ENCODE results near the gene KRT222.

Gene KRT222

DNA sequence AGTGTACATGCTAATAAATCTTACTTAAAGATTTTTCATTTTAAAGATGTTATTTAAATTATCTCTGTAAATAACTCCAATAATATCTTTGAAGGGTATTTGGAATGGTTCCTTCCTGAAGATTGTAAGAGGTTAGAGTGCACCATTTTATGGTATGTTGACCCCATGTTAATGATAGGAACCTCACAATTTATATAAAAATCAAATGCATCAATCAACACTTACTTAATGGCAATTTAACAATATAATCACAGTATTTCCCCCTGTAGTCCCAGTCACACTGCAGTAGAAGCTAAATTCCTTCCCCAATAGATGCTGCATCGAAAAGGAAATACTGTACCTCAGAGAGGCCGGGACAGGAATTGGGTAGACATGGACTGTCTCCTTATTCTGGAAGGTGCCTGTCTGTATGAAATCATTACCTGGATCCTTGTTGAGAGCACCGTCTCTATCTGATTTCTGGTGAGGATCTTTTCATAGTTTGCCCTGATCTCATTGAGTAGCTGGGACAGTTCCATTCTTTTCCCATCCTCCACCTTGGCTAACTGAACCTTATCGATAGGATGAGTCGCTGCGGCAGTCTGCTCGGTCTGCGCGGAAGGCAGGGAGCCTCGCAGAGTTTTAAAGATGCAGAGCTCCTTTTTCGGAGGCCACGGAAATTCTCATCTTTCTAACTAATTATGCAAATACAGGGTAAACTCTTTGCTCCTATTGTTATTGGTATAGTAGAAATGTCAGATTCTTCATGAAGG is at the start of gene KRT222:
TSS of gene KRT222 (minus strand) at position 596 of the 752 bp plus-strand sequence. CDS start at position 518, 78 bp downstream.
- DNase-seq (ENCODE audit: low spot score) = no peak

DNA sequence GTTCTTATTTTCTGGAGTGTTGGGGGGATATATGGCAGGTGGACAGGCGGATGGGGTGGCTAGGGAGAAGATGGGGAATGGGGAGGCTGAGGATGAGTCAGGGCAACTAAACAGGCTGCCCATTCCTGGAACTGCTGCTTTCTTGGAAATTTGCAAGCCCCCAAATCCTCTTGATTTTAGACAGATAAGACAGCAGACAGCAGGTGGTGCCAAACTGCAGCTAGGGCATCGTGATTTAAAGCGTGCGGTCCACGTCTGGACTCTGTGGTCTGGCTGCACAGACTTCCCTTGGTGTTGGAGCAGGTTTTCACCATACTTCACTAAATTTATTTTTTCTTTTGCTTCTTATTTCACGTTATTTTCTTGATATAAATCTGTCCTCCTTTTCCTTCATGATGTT is 49.5 kb upstream of the KRT222 start:
- DNase-seq (ENCODE audit: low spot score) = no peak

DNA sequence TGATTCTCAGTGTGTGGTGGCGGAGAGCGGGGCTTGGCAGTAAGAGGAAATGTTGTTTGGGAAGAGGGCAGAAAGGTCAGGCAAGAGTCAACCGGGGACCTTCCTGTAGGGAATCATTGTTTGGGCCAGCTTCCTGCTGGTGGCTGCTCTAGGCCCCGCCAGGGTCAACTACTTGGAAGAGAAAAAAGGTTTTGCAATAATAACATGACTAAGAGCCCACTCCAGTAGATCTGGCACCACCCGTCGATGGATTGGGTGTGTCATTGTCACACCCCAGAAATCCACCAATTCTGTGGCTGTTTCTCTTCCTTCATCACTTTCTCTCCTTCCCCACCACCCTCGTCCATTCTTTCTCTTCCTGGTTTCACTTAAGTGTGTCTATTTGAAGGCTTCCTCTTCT is 42.8 kb upstream of the KRT222 start:
- DNase-seq (ENCODE audit: low spot score) = no peak

DNA sequence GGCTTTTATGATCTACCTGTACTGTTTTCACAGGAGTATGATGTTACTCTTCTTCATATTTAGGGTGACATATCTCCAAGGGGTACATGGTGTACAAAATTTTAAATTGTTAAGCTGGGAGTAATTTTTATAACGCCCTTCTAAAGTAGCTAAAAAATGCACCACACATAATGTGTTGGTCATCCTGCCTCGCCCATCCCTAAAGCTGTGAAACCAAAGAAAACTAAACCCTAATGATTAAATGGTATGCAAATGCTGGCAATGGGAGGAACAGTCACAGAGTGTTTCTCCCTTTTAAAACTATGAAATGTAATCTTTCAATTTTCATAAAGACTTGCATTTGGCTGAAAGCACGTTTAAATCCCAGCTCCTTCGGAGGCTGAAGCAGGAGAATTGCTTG is 40.6 kb upstream of the KRT222 start:
- DNase-seq (ENCODE audit: low spot score) = no peak

DNA sequence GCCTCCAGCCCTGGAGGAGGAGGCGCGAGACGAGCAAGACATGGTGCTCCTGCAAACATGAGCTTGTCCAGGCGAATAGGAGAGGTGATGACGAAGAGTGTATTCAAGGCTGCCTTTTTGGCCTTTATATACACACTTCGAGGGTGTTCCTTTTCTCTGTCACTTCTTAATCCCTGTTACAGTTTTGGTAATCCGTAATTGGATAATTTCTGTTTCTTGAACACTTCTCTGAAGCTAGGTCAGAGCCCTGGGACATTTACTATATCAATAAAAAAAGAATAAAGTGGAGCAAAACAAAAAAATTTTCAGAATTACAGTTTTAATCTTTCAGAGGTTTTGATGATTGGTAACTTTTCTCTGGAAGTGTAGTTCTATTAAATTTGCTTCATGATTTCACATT is 38.7 kb upstream of the KRT222 start, which contains the start of gene KRT24:
TSS of gene KRT24 (minus strand) at position 101 of the 400 bp plus-strand sequence. CDS start at position 42, 59 bp downstream.
- no peak for DNase-seq (ENCODE audit: low spot score)

DNA sequence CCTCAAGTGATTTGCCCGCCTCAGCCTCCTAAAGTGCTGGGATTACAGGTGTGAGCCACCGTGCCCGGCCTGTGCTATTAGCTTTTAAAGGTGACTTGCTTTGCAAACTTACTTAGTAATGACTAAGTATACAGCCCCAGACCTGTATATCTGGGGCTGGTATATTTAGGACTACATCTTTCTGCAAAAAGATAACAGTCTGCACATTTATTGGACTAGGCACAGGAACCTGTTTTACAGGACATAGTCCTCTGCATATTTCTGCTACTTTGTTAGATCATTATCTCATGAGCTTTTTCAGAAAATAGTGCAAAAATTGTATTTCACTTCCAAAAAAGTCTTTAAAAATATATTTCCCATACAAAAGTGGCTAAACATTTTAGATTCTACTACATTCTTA is 37.3 kb upstream of the KRT222 start:
- no peak for DNase-seq (ENCODE audit: low spot score)

DNA sequence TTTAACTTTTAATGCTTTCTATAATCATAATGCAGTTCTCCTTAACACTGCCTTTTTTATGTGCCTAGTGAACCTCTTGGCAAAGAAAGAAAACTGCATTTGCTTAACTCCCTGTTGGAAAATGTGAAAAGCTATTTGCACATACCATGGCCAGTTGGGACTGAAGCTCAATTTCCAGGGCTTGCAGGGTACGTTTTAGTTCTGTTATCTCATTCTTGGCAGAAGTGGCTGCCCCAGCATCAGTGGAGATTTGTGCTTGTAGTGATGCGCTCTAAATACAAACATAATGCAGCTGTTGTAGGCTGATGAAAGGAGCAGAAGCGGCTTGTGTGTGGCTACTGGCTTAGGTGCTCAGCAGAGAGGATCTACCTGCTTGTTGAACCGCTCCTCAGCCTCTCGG is 34.9 kb upstream of the KRT222 start:
- no peak for DNase-seq (ENCODE audit: low spot score)

DNA sequence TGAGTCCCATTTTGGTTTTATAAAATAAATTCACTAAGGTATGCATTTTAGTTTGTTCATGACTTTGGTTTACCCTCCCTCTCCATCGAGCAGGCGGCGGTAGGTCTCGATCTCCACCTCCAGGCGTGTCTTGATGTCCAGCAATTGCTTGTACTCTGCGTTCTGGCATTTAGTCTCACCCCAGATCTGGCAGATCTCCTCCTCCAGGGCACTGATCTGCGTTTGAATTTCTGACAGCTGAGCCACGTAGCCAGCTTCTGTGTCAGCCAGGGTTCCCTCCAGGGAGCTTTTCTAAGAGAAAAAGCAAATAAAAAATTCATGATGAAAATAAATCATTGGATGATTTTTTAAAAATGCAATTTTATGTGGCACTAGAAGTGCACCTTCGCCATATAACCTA is 34.4 kb upstream of the KRT222 start:
- no peak for DNase-seq (ENCODE audit: low spot score)

DNA sequence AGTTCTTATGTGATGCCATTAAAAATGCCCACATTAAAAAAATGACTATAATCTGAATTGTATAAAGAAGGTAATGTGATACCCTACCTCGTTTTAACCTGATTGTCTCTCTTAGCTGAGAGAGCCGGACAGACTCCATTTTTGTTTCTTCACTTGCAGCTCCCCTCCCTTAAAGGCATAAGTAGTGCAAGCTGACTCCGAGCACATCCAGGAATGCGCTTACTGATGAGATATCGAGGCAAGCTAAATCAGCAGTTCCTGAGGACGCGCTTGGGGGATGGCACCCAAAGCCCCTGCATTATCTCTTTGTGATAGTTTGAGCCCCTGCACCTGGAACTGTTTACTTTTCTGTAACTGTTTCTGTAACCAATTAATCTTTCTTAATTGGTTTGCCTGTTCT is 32.3 kb upstream of the KRT222 start:
- DNase-seq (ENCODE audit: low spot score) = no peak

DNA sequence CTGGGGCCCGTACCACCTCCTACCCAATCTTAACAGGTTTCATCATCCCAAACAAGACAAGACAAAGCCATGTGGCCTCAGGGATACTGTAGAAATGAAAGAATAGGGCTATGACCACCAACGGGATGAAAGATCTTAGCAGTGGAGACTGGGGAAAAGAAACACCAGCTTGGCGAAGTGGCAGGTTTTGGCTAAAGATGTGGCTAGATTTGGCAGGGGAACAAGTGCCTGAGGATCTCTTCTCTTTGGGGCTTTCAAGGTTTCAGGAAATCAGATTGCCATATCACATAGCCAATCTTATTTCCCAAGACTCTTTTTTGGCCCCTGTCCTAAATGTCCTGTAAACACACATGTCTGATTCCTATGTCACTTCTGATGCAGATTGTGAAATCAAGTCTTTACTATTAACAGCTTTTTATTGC is 31.7 kb upstream of the KRT222 start:
- DNase-seq (ENCODE audit: low spot score) = no peak

DNA sequence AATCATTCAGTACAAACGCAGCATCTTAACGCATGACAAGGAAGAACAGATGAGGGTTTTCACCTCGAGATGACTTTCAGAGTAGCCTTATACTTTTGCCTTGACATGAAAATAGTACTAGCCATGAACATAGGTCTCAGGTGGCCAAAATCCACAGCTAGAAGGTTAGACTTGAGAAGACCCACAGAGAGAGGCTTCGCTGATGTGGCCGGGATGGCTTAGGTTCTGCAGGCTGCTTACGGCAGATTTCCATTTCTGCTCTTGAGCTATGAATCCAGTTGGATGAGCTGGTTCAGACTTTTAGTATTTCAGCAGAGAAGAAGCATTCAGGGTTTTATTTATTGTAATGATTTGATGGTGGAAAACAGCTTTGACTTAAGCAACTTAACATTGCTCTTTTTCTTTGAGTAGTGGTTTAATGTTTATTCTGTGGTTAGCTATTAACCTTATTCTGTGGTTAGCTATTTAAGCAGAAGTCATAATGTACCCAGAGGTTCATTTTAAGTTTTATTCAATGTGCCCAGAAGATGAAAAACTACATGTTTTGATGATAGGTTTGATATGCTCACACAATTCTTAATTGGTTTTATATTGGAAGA is 31.0 kb upstream of the KRT222 start:
- DNase-seq (ENCODE audit: low spot score) = no peak

DNA sequence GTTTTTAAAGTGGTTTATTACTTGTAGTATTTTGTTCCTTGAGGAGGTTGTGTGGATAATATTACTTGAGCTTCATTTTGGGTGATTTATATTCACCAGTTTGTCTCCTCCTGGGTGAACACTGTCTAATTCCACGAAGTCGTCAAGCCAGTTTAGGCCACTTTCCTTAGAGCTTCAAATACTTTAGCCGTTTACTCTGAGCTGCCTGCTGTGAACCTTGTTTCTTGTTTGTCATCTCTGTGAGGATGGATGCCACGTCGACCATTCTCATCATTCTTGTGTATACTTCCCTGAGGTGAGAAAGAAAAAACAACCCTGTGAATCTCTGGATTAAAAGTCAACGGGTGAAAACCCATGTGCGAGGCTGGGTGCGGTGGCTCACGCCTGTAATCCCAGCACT is 29.6 kb upstream of the KRT222 start:
- DNase-seq (ENCODE audit: low spot score) = no peak

DNA sequence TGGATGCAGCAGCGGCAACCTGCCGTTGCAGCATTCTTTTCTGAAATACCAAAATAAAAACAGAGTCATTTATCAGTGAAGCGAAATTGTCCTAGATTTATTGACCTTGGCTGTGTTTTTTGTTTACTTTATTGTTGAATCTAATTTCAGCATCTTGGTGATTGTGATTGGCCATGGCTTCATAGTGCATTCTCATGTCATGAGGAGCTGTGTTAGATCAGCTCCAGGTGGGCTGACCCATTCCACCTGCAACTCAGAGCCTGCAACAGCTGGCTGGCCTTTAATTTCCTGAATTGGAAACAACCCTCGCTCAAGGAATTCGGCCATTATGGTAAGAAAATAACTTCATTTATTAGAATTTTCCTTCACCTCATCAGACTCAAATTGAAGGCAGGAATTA is 22.1 kb upstream of the KRT222 start:
- DNase-seq (ENCODE audit: low spot score) = no peak

DNA sequence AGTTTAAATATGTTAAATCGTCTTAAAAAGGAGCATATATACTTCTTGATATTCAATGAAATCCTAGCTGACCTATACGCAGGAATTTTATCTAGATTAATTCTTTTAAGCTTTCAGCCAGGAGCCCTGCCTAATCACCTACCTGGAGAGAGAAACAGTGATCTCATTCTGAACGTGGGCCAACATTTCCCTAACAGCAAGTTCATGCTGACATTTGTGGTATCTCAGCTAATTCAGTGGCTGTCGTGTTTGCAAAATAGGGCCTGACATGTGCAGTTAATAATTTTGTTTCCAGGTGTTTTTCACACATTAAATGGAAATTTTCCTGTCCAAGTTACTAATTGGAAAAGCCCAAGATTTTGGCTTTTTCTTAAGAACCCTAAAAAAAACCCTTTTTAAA is 21.2 kb upstream of the KRT222 start:
- no peak for DNase-seq (ENCODE audit: low spot score)

DNA sequence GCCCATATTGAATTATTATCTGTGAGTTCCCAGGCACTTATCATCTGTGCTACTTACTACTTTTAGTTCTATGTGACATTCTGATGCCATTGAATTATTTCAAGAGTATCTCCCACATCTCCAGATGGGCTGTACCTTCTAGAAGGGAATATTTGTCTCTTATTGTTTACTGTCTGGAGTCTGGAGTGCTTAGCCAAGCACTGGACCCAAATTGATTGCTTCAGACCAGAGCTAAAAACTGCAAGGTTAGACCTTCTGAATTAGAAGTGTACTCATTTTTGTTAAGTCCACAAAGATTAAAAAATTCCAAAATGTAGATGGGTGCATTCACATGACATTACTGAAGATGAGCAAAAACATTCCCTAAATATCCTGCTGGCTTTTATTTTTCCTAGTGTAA is 16.0 kb upstream of the KRT222 start:
- DNase-seq (ENCODE audit: low spot score) = no peak

DNA sequence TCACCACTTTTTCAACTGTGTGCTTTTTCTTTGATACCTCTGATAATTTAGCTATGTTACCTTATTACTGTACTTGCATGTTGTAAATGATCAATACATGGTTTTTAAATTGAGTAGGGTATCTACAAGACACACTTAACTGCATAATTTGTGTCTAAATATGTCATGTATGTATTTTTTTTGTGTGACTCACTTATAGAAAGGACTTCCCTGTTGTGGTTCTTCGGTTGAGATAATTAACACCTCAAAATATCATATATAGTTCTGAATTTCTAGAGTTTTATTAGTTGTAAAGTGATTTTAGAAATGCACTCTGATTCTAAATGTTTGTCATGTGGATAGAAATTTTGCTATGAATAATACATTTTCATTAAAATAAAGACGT is 14.5 kb upstream of the KRT222 start:
- no peak for DNase-seq (ENCODE audit: low spot score)

DNA sequence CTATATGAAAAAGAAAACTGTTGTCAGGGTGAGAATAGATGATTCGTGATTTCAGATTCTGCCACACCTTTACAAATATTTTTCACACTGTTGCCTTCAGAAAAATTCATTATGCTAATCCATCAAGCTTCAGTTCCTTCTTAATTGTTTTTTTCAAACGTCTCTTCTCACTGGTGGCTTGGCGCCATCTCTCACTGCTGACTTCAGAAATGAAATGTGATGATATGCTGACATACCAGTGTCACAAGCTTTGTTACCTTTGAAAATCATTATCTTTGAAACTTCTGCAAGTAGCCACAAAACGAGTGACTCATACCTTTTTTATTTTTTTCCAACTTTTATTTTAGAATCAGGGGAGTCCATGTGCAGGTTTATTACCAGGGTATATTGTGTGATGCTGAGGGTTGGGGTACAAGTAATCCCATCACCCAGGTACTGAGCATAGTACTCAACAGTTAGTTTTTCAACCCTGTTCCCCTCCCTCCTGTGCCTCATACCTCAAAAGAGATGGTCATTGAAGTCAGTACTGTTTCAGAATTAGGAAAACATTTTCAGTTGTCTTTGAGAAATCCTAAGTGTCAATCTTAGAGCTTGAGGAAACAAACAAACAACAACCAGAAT is 14.0 kb upstream of the KRT222 start:
- DNase-seq (ENCODE audit: low spot score) = no peak

DNA sequence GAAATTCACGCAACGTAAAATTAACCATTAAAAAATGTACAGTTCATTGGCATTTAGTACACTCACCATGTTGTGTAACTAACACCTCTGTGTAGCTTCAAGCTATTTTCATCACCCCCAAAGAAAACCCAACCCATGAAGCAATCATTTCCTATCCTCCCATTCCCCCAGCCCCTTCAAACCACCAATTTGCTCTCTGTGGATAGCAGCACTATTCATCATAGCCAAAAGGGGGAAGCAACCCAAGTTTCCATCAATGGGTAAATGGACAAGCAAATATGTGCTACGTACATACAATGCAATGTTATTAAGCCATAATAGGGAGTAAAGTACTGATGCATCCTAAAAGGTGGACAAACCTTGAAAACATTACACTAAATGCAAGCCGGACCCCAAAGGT is 10.9 kb upstream of the KRT222 start:
- no peak for DNase-seq (ENCODE audit: low spot score)

DNA sequence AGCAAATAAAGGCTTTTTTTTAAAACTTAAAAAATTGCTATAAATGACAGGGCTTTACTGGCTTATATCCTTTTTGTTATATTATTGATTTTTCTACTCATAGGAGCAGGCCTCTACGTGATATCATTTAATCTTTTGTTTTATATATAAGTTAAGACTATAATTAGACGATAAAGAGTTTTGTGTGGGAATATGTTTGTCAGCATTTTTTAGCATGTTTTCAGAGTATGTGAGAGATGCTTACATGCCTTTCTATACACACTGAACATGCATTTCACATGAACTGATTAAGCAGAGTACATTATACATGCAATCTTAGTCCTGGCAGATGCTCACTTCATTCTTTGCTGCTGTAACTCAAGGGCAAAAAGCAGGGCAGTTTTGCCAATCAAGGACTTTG is 7.7 kb upstream of the KRT222 start:
- no peak for DNase-seq (ENCODE audit: low spot score)

DNA sequence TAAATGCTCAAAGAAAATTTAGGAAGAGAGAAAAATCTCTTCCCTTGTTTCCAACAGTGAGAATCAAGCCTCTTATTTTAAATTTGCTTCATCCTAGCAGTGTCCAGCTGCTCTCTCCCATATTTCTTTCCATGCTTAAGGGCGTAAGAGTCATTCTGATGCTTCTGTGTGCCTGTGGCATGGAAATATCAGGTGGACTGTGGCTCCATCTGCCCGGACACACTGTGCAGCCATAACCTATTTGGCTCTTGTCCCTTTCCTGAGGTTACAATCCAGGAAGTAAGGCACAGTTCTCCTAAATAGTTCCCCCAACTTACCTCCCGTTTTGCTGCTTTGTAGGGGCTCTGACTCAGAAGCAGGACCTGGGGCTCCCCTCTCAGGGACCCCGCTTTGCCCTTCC is 6.3 kb upstream of the KRT222 start:
- DNase-seq (ENCODE audit: low spot score) = no peak

DNA sequence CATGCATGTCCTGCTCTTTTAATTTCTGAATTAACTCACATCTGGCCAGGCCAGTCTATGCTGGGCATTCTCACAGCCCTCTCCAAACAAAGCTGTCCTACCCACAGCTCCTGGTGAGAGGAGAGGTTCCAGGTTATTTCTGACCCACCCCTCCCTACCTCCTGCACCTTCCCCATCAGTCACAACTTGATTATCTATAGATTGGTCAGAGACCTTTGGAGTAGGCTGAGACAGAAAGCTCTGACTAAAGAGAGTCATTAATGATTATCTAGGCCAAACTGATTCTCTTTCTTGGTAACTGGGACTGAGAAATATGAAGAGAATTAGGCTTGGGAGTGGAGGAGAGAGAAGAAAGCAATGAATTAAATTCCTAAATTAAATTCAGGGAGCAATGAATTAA is 1.4 kb upstream of the KRT222 start:
- no peak for DNase-seq (ENCODE audit: low spot score)

DNA sequence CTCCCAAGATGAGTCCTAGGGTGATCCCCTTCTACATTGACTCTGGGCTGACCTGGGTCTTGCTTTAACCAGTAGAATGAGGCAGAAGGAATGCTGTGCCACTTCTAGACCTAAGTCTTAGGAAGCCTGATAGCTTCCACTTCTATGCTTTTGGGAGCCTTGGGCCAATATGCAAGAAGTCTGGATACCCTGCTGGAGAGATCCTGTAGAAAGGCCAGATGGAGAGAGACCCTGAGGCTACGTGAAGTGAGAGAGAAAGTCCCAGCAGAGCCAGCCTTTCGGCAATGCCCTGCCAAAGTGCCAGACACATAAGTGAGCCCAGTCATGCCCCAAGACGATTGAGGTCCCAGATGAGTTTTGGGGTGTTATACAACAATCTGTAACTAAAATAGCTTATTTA is 1.7 kb downstream of the KRT222 start:
- DNase-seq (ENCODE audit: low spot score) = no peak

DNA sequence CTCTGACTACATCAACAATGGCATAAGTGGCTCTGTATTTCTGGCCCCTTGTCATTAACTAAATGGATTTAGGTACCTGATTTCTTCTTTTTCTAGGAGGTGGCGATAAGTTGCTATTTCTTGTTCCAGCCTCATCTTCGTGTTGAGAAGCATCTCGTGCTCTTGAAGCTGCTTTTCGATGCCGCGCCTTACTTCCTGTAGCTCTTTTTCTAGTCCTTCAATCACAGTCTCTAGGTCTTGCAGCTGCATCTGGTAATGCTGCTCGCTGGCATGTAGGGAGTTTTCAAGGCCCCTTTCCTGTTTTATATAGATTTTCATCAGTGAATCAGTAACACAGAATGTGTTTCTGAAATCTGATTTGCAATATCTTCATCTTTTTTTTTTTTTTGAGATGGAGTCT is 5.1 kb downstream of the KRT222 start:
- no peak for DNase-seq (ENCODE audit: low spot score)

DNA sequence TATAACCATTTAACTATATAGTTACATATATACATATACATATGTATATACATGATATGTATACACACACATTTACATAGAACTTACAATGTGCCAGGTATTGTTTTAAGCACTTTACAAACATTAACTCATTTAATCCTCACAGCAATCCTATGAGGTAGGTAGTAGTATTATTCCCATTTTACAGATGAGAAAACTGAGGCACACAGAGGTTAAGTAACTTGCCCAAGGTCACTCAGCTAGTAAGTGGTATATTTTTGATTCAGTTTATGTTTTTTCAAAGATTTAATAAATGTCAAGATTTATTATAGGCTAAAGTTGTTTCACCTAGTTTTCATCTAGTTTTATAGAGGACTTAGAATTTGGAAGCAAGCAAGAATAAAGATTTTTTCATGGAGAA is 6.6 kb downstream of the KRT222 start:
- DNase-seq (ENCODE audit: low spot score) = no peak
